HCT116 (cell line): ENCODE data around the gene VSTM2L. TPM values are rescaled to one million over a fixed set of nuclear protein-coding genes. Genes with fewer than 3 reads are reported as not detected.

ENCODE experiments used
- ATAC-seq: fragments of 200-7000 bp; cut with Tn5 transposase; 2 replicates; pipeline ENCODE4 v1.9.1; 2020; ENCODE audit warnings: mild to moderate bottlenecking, moderate library complexity
- BruUV-seq: library from RNA; stranded (reverse); fragments of 400-500 nt; replicated peaks from 2 replicates; lab custom pipeline; 2021; lab: Mats Ljungman, UMichigan
- CTCF ChIA-PET: fragments of 300-600 bp; sonication (Branson Sonifier 250); formaldehyde crosslinking; loops from one replicate; lab custom pipeline; 2021; ENCODE audit warnings: antibody characterized with exemption; lab: Charles Lee
- POLR2A ChIA-PET: fragments of 300-600, 350-600 bp; sonication (Branson Sonifier 250); formaldehyde crosslinking; loops from one replicate; lab custom pipeline; 2021; ENCODE audit warnings: antibody characterized with exemption; lab: Charles Lee
- RAD21 ChIA-PET, 2 experiments: fragments of 300-600 bp; sonication (Branson Sonifier 250); formaldehyde crosslinking; loops; one replicate each; lab custom pipeline; 2023; ENCODE audit warnings: low total read pairs in 2 of 2; ENCODE audit not compliant: uncharacterized antibody in 2 of 2, unreplicated experiment in 2 of 2, low non-redundant PET in 1 of 2; lab: Charles Lee
- DNase-seq: peaks from one replicate; pipeline ENCODE4 v3.0.0-alpha.2; 2010; ENCODE audit warnings: low read depth, low spot score
- H2AFZ ChIP-seq: fragments of 200-600 bp; shearing (Covaris generic), sonication (generic); 2 replicates; pipeline ENCODE4 v1.6.1; 2017; ENCODE audit warnings: low read depth, mixed run types, mixed read lengths, antibody characterized with exemption, low read length; ENCODE audit not compliant: poor library complexity, severe bottlenecking
- H3K27ac ChIP-seq: 2 replicates; pipeline ENCODE4 v1.5.1; 2012; ENCODE audit warnings: low read depth, low read length
- H3K27me3 ChIP-seq: fragments of 200-600 bp; sonication (generic); 2 replicates; pipeline ENCODE4 v1.6.1; 2016; ENCODE audit warnings: mixed run types, low read length, mixed read lengths; ENCODE audit not compliant: insufficient read depth
- H3K36me3 ChIP-seq, 2 experiments: fragments of 200-500 bp in 1 of 2; fragments of 200-600 bp in 1 of 2; sonication (Bioruptor generic) in 1 of 2; sonication (generic) in 1 of 2; 2 replicates each; pipeline versions ENCODE4 v1.5.1 to v1.6.1; 2014 to 2016; ENCODE audit warnings: low read length in 2 of 2, inconsistent platforms in 1 of 2, mixed read lengths in 1 of 2, mixed run types in 1 of 2; ENCODE audit not compliant: insufficient read depth in 2 of 2, control insufficient read depth in 1 of 2
- H3K4me1 ChIP-seq, 2 experiments: fragments of 200-600 bp in 1 of 2; sonication (generic) in 1 of 2; 2 replicates each; pipeline versions ENCODE4 v1.5.1 to v1.6.1; 2012 to 2017; ENCODE audit warnings: low read length in 2 of 2, inconsistent platforms in 1 of 2, mild to moderate bottlenecking in 1 of 2, mixed read lengths in 1 of 2, mixed run types in 1 of 2, moderate library complexity in 1 of 2; ENCODE audit not compliant: insufficient read depth in 2 of 2, control insufficient read depth in 1 of 2
- H3K4me2 ChIP-seq: fragments of 200-600 bp; sonication (generic); 2 replicates; pipeline ENCODE4 v1.6.1; 2017; ENCODE audit warnings: mixed run types, low read length, mixed read lengths
- H3K4me3 ChIP-seq, 2 experiments: fragments of 200-600 bp in 1 of 2; sonication (generic) in 1 of 2; replicated peaks in 1 of 2; 2 replicates each; pipeline ENCODE4 v1.5.1; 2011 to 2016; ENCODE audit warnings: low read length in 2 of 2, control low read depth in 1 of 2, low read depth in 1 of 2, mild to moderate bottlenecking in 1 of 2, mixed read lengths in 1 of 2, mixed run types in 1 of 2
- H3K79me2 ChIP-seq: fragments of 200-600 bp; sonication (generic); 2 replicates; pipeline ENCODE4 v1.6.1; 2017; ENCODE audit warnings: mild to moderate bottlenecking, mixed run types, low read length, moderate library complexity, mixed read lengths; ENCODE audit not compliant: insufficient read depth
- H3K9ac ChIP-seq: fragments of 200-600 bp; sonication (generic); 2 replicates; pipeline ENCODE4 v1.6.1; 2016; ENCODE audit warnings: low read length, mixed read lengths
- H3K9me2 ChIP-seq: fragments of 200-600 bp; sonication (generic), shearing (Covaris generic); 2 replicates; pipeline ENCODE4 v1.6.1; 2017; ENCODE audit warnings: mixed run types, mild to moderate bottlenecking, moderate library complexity; ENCODE audit not compliant: insufficient read depth
- H3K9me3 ChIP-seq, 2 experiments: fragments of 200-500 bp in 1 of 2; fragments of 200-600 bp in 1 of 2; sonication (Bioruptor generic) in 1 of 2; sonication (generic) in 1 of 2; 2 replicates each; pipeline ENCODE4 v1.6.1; 2014 to 2017; ENCODE audit warnings: low read length in 2 of 2, mixed read lengths in 2 of 2, inconsistent platforms in 1 of 2, low read depth in 1 of 2, mild to moderate bottlenecking in 1 of 2, mixed run types in 1 of 2, moderate library complexity in 1 of 2; ENCODE audit not compliant: control insufficient read depth in 1 of 2, insufficient read depth in 1 of 2
- H4K20me1 ChIP-seq: fragments of 200-600 bp; sonication (generic), shearing (Covaris generic); 2 replicates; pipeline ENCODE4 v1.6.1; 2017; ENCODE audit warnings: mixed run types, mild to moderate bottlenecking, moderate library complexity; ENCODE audit not compliant: insufficient read depth
- CBX3 ChIP-seq: IDR thresholded peaks from 2 replicates; pipeline ENCODE4 v1.6.1; 2012; ENCODE audit warnings: low read depth
- CTCF ChIP-seq, 3 experiments: fragments of 200-600 bp in 1 of 3; sonication (generic) in 1 of 3; IDR thresholded peaks in 2 of 3; conservative IDR thresholded peaks in 1 of 3; 2 replicates each; pipeline ENCODE4 v1.5.1; 2012 to 2017; ENCODE audit warnings: low read depth in 2 of 3, low read length in 2 of 3, antibody characterized with exemption in 1 of 3, borderline replicate concordance in 1 of 3, control low read depth in 1 of 3, mild to moderate bottlenecking in 1 of 3, mixed read lengths in 1 of 3, mixed run types in 1 of 3, moderate library complexity in 1 of 3; ENCODE audit not compliant: insufficient read depth in 1 of 3
- ELF1 ChIP-seq: IDR thresholded peaks from 2 replicates; pipeline ENCODE4 v1.6.1; 2012; ENCODE audit warnings: low read depth, borderline replicate concordance
- EZH2 ChIP-seq: fragments of 200-600 bp; sonication (generic); IDR thresholded peaks from 2 replicates; pipeline ENCODE4 v1.6.1; 2017; ENCODE audit warnings: antibody characterized with exemption, mixed run types
- POLR2A ChIP-seq: IDR thresholded peaks from 2 replicates; pipeline ENCODE4 v1.7.0; 2011; ENCODE audit warnings: borderline replicate concordance; ENCODE audit not compliant: insufficient read depth, insufficient read length; ENCODE audit errors: extremely low read depth
- RAD21 ChIP-seq: IDR thresholded peaks from 2 replicates; pipeline ENCODE4 v1.6.1; 2012; ENCODE audit warnings: low read depth, mild to moderate bottlenecking
- SRF ChIP-seq: IDR thresholded peaks from 2 replicates; pipeline ENCODE4 v1.6.1; 2012; ENCODE audit warnings: low read depth
- ZBTB33 ChIP-seq: IDR thresholded peaks from 2 replicates; pipeline ENCODE4 v1.6.1; 2011; ENCODE audit warnings: mild to moderate bottlenecking, low read length, moderate library complexity; ENCODE audit not compliant: insufficient replicate concordance; ENCODE audit errors: extremely low read depth
- ZFX ChIP-seq: fragments of 450-650 bp; IDR thresholded peaks from 2 replicates; pipeline ENCODE4 v1.6.1; 2017
- ZNF274 ChIP-seq: fragments of 200-500 bp; sonication (Bioruptor generic); IDR thresholded peaks from 2 replicates; pipeline ENCODE4 v1.6.1; 2014; ENCODE audit warnings: mild to moderate bottlenecking, low read depth, low read length, inconsistent platforms
- intact Hi-C: fragments of 100-400 bp; cut with micrococcal nuclease; formaldehyde crosslinking; loops from 2 replicates; pipeline ENCODE4 v1.10.0; 2022
- total RNA-seq: library from RNA; stranded (reverse); gene quantifications from one replicate; pipeline ENCODE4 v1.2.1, GENCODE V29; 2021; ENCODE audit not compliant: unreplicated experiment
- TF ChIP-seq, protein P1 (sequence below): IDR thresholded peaks from 2 replicates; pipeline ENCODE4 v1.6.1; 2012

The VSTM2L gene
- total RNA-seq, 1 experiment from 2014 or later, result 0.69 TPM

GRCh38 chr20:37870294-37870693 is 32.6 kb upstream of the VSTM2L start:
- H3K9me3 ChIP-seq, result no peaks in the 10 kb centered on the region
- no peaks in the 10 kb centered on the region for H3K4me1 ChIP-seq
- CTCF ChIA-PET, result no interaction called here
- H3K27me3 ChIP-seq, result no peaks in the 10 kb centered on the region
- H3K27ac ChIP-seq, result no peak overlapping the region
- H3K4me2 ChIP-seq, result no peak overlapping the region
- H3K9ac ChIP-seq, result no peak overlapping the region
- H3K79me2 ChIP-seq, result no peaks in the 10 kb centered on the region
- H3K36me3 ChIP-seq, result no peaks in the 10 kb centered on the region
- ATAC-seq (no peak), DNase-seq (no peak)
- no peaks in the 10 kb centered on the region for H3K9me2 ChIP-seq
- no TSS peak for BruUV-seq
- TF ChIP-seq ZNF274 (no peak), SRF (no peak), ZBTB33 (no peak), CTCF (IDR thresholded peaks at IDR 0.05 in 2 of 3, conservative IDR thresholded peaks at IDR 0.05 in 1 of 3; ENCODE audit: borderline replicate concordance in 1 of 3, insufficient read depth in 1 of 3, low read depth in 2 of 3, low read length in 2 of 3) (no peak), RAD21 (no peak), ZFX (no peak), CBX3 (no peak), POLR2A (no peak), ELF1 (no peak), EZH2 (no peak)
- TF ChIP-seq, protein P1, sequence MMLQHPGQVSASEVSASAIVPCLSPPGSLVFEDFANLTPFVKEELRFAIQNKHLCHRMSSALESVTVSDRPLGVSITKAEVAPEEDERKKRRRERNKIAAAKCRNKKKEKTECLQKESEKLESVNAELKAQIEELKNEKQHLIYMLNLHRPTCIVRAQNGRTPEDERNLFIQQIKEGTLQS, result no peak
- POLR2A ChIA-PET, result no interaction called here
- no peaks in the 10 kb centered on the region for H4K20me1 ChIP-seq
- intact Hi-C loops, result no loop called here
- no peak overlapping the region for H3K4me3 ChIP-seq
- RAD21 ChIA-PET, result no interaction called here
- no peak overlapping the region for H2AFZ ChIP-seq
